ENCODE measurements around the gene TMEM144. TPM values are rescaled to one million over a fixed set of nuclear protein-coding genes. Genes with fewer than 3 reads are reported as not detected.

TMEM144 gene
- total RNA-seq, 4 donors from 2014 or later: 0.51 to 2.9 (median 2.3) TPM

- no peak overlapping the region for H3K4me3 ChIP-seq
- no peak overlapping the region for H3K27ac ChIP-seq
- in situ Hi-C loops (cut with MboI; ENCODE audit: low sequenced_read_pairs in 4 of 4): no loop called here
- no peaks in the 10 kb centered on the region for H3K9me3 ChIP-seq
- TF ChIP-seq, protein P1, sequence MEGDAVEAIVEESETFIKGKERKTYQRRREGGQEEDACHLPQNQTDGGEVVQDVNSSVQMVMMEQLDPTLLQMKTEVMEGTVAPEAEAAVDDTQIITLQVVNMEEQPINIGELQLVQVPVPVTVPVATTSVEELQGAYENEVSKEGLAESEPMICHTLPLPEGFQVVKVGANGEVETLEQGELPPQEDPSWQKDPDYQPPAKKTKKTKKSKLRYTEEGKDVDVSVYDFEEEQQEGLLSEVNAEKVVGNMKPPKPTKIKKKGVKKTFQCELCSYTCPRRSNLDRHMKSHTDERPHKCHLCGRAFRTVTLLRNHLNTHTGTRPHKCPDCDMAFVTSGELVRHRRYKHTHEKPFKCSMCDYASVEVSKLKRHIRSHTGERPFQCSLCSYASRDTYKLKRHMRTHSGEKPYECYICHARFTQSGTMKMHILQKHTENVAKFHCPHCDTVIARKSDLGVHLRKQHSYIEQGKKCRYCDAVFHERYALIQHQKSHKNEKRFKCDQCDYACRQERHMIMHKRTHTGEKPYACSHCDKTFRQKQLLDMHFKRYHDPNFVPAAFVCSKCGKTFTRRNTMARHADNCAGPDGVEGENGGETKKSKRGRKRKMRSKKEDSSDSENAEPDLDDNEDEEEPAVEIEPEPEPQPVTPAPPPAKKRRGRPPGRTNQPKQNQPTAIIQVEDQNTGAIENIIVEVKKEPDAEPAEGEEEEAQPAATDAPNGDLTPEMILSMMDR (IDR thresholded peaks at IDR 0.05 in 4 of 5, conservative IDR thresholded peaks at IDR 0.05 in 1 of 5): no peak
- no peak for TF ChIP-seq POLR2A (IDR thresholded peaks at IDR 0.05)
- no peaks in the 10 kb centered on the region for H3K4me1 ChIP-seq
- ATAC-seq (no peak), DNase-seq (no peak)
- H3K36me3 ChIP-seq: no peaks in the 10 kb centered on the region
- no peaks in the 10 kb centered on the region for H3K27me3 ChIP-seq
- intact Hi-C loops (cut with DNase I; ENCODE audit: low total_unique reads): no loop called here
Measured at GRCh38 chr4:158292156-158292555, 81.9 kb downstream of the TMEM144 start.

DNA sequence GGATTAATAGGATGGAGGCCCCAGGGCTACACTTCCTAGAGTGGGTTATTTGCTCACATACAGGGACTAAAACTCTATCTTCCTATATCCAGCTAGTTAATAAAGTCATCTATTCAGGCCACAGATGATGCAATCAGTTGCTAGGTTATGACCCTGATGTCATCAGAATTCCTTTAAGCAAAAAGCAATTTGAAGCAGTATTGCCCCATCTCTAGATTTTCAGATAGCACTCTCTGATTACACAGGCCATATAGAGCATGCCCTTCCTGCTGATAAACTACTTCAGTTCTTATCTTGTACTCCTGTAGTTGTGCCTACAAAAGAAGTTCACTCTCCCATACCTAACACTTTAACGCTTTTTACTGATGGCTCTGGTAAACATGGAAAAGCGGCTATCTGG is 84.8 kb downstream of the TMEM144 start:
- in situ Hi-C loops (cut with MboI; ENCODE audit: low sequenced_read_pairs in 4 of 4) (no loop called here), intact Hi-C loops (cut with DNase I; ENCODE audit: low total_unique reads) (no loop called here)
- Histone ChIP-seq H3K36me3 (no peaks in the 10 kb centered on the region), H3K4me1 (no peaks in the 10 kb centered on the region), H3K27ac (no peak overlapping the region), H3K27me3 (no peaks in the 10 kb centered on the region), H3K9me3 (no peaks in the 10 kb centered on the region), H3K4me3 (no peak overlapping the region)
- ATAC-seq: no peak
- DNase-seq: no peak
- no peak for TF ChIP-seq POLR2A (IDR thresholded peaks at IDR 0.05)
- TF ChIP-seq, protein P1 (IDR thresholded peaks at IDR 0.05 in 4 of 5, conservative IDR thresholded peaks at IDR 0.05 in 1 of 5): no peak

DNA sequence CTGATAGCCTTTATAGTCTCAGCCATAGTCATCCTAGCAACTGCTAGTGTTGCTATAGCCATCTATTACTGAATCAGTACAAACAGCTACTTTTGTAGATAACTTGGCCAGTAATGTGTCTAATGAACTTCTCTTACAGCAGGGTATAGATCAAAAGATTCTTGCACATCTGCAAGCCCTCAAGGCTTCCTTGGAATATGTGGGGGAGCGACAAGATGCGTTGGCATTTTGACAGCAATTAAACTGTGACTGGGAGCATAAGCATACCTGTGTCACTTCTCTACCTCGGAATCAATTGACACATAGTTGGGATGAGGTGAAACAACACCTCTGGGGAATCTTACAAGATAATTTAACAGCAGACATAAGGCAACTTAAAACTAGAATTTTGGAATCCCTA is 87.6 kb downstream of the TMEM144 start:
- in situ Hi-C loops (cut with MboI; ENCODE audit: low sequenced_read_pairs in 4 of 4): no loop called here

GRCh38 chr4:158299459-158300007 is 89.2 kb downstream of the TMEM144 start:
- H3K4me3 ChIP-seq: no peak overlapping the region
- H3K27me3 ChIP-seq: no peaks in the 10 kb centered on the region
- no peaks in the 10 kb centered on the region for H3K9me3 ChIP-seq
- ATAC-seq: no peak
- TF ChIP-seq, protein P1 (IDR thresholded peaks at IDR 0.05 in 4 of 5, conservative IDR thresholded peaks at IDR 0.05 in 1 of 5): no peak
- no peak for TF ChIP-seq POLR2A (IDR thresholded peaks at IDR 0.05)
- no peak overlapping the region for H3K27ac ChIP-seq
- in situ Hi-C loops (cut with MboI; ENCODE audit: low sequenced_read_pairs in 4 of 4): no loop called here
- no peaks in the 10 kb centered on the region for H3K4me1 ChIP-seq
- intact Hi-C loops (cut with DNase I; ENCODE audit: low total_unique reads): no loop called here
- DNase-seq: no peak
- H3K36me3 ChIP-seq: no peaks in the 10 kb centered on the region

More for the DNA sequence above, 87.6 kb downstream of the TMEM144 start:
- intact Hi-C loops (cut with DNase I; ENCODE audit: low total_unique reads): no loop called here
- ATAC-seq (no peak), DNase-seq (no peak)
- Histone ChIP-seq H3K4me1 (no peaks in the 10 kb centered on the region), H3K27ac (no peak overlapping the region), H3K4me3 (no peak overlapping the region), H3K27me3 (no peaks in the 10 kb centered on the region), H3K36me3 (no peaks in the 10 kb centered on the region), H3K9me3 (no peaks in the 10 kb centered on the region)
- TF ChIP-seq, protein P1 (IDR thresholded peaks at IDR 0.05 in 4 of 5, conservative IDR thresholded peaks at IDR 0.05 in 1 of 5): no peak
- TF ChIP-seq POLR2A (IDR thresholded peaks at IDR 0.05): no peak

GRCh38 chr4:158300012-158300411 is 89.7 kb downstream of the TMEM144 start:
- in situ Hi-C loops (cut with MboI; ENCODE audit: low sequenced_read_pairs in 4 of 4) (no loop called here), intact Hi-C loops (cut with DNase I; ENCODE audit: low total_unique reads) (no loop called here)
- ATAC-seq (no peak), DNase-seq (no peak)
- H3K4me3 ChIP-seq: no peak overlapping the region
- H3K27ac ChIP-seq: no peak overlapping the region
- H3K4me1 ChIP-seq: no peaks in the 10 kb centered on the region
- no peaks in the 10 kb centered on the region for H3K36me3 ChIP-seq
- no peak for TF ChIP-seq POLR2A (IDR thresholded peaks at IDR 0.05)
- TF ChIP-seq, protein P1 (IDR thresholded peaks at IDR 0.05 in 4 of 5, conservative IDR thresholded peaks at IDR 0.05 in 1 of 5): no peak
- H3K9me3 ChIP-seq: no peaks in the 10 kb centered on the region
- H3K27me3 ChIP-seq: no peaks in the 10 kb centered on the region

Data from gastrocnemius medialis (tissue), 4 donors.